PC-9 (cell line): ENCODE measurements around the gene NBEA. TPM values are rescaled to one million over a fixed set of nuclear protein-coding genes. Genes with fewer than 3 reads are reported as not detected.

Experiments used
- BruUV-seq: library from RNA; stranded (reverse); fragments of 400-500 nt; replicated peaks from 2 replicates; lab custom pipeline; 2021; lab: Mats Ljungman, UMichigan
- CTCF ChIA-PET: fragments of 300-600 bp; sonication (Branson Sonifier 250); formaldehyde crosslinking; loops from one replicate; lab custom pipeline; 2022; ENCODE audit warnings: antibody characterized with exemption; lab: Charles Lee
- POLR2A ChIA-PET: fragments of 300-600 bp; sonication (Branson Sonifier 250); formaldehyde crosslinking; loops from one replicate; lab custom pipeline; 2022; ENCODE audit warnings: antibody characterized with exemption; ENCODE audit not compliant: unreplicated experiment; lab: Charles Lee
- DNase-seq, 2 experiments: peaks; one replicate each; pipeline versions ENCODE4 v3.0.0 to v3.0.0-alpha.2; 2015 to 2022; ENCODE audit warnings: mixed read lengths in 1 of 2
- H2AFZ ChIP-seq: fragments of 200-600 bp; sonication (generic); 2 replicates; pipeline ENCODE4 v1.8.1; 2017; ENCODE audit warnings: antibody characterized with exemption
- H3F3A ChIP-seq: fragments of 200-600 bp; sonication (generic); 2 replicates; pipeline ENCODE4 v1.8.1; 2017; ENCODE audit warnings: antibody characterized with exemption, mild to moderate bottlenecking, low read depth; ENCODE audit not compliant: insufficient read depth
- H3K27ac ChIP-seq: fragments of 200-600 bp; sonication (generic); 2 replicates; pipeline ENCODE4 v1.6.1; 2016; ENCODE audit warnings: mixed run types
- H3K27me3 ChIP-seq: fragments of 200-600 bp; sonication (generic); 2 replicates; pipeline ENCODE4 v1.6.1; 2016; ENCODE audit warnings: low read depth, mixed run types; ENCODE audit not compliant: insufficient read depth
- H3K36me3 ChIP-seq: fragments of 200-600 bp; sonication (generic); 2 replicates; pipeline ENCODE4 v1.6.1; 2016; ENCODE audit warnings: low read depth, mixed run types
- H3K4me1 ChIP-seq: fragments of 200-600 bp; sonication (generic); replicated peaks from 2 replicates; pipeline ENCODE4 v1.6.1; 2016; ENCODE audit warnings: mixed run types; ENCODE audit not compliant: insufficient read depth
- H3K4me2 ChIP-seq: fragments of 200-600 bp; sonication (generic); 2 replicates; pipeline ENCODE4 v1.6.1; 2017; ENCODE audit warnings: mixed run types
- H3K4me3 ChIP-seq: fragments of 200-600 bp; sonication (generic); 2 replicates; pipeline ENCODE4 v1.6.1; 2016; ENCODE audit warnings: mixed run types
- H3K79me2 ChIP-seq: fragments of 200-600 bp; sonication (generic); 2 replicates; pipeline ENCODE4 v1.6.1; 2017; ENCODE audit warnings: low read depth, mixed run types
- H3K9me2 ChIP-seq: fragments of 200-600 bp; sonication (generic); 2 replicates; pipeline ENCODE4 v1.8.1; 2017; ENCODE audit warnings: mild to moderate bottlenecking; ENCODE audit not compliant: insufficient read depth
- H3K9me3 ChIP-seq: fragments of 200-600 bp; sonication (generic); 2 replicates; pipeline ENCODE4 v1.8.1; 2016; ENCODE audit warnings: low read depth; ENCODE audit not compliant: insufficient read depth
- H4K20me1 ChIP-seq: fragments of 200-600 bp; sonication (generic); 2 replicates; pipeline ENCODE4 v1.8.1; 2017; ENCODE audit not compliant: insufficient read depth
- EZH2 ChIP-seq: fragments of 200-600 bp; sonication (generic); IDR thresholded peaks from 2 replicates; pipeline ENCODE4 v1.8.0; 2017; ENCODE audit warnings: antibody characterized with exemption, low read depth
- intact Hi-C: fragments of 100-400 bp; cut with micrococcal nuclease; formaldehyde crosslinking; loops from one replicate; pipeline ENCODE4 v1.10.0; 2022; ENCODE audit not compliant: unreplicated experiment
- total RNA-seq: library from RNA; stranded (reverse); gene quantifications from 2 replicates; pipeline ENCODE4 v1.2.3, GENCODE V29; 2021
- TF ChIP-seq, protein P1 (sequence below): fragments of 200-600 bp; sonication (generic); conservative IDR thresholded peaks from 2 replicates; pipeline ENCODE4 v1.6.1; 2017; ENCODE audit warnings: mixed run types, antibody characterized with exemption, mild to moderate bottlenecking, moderate library complexity

NBEA gene
- total RNA-seq, 1 experiment from 2014 or later: 4.0 TPM

DNA sequence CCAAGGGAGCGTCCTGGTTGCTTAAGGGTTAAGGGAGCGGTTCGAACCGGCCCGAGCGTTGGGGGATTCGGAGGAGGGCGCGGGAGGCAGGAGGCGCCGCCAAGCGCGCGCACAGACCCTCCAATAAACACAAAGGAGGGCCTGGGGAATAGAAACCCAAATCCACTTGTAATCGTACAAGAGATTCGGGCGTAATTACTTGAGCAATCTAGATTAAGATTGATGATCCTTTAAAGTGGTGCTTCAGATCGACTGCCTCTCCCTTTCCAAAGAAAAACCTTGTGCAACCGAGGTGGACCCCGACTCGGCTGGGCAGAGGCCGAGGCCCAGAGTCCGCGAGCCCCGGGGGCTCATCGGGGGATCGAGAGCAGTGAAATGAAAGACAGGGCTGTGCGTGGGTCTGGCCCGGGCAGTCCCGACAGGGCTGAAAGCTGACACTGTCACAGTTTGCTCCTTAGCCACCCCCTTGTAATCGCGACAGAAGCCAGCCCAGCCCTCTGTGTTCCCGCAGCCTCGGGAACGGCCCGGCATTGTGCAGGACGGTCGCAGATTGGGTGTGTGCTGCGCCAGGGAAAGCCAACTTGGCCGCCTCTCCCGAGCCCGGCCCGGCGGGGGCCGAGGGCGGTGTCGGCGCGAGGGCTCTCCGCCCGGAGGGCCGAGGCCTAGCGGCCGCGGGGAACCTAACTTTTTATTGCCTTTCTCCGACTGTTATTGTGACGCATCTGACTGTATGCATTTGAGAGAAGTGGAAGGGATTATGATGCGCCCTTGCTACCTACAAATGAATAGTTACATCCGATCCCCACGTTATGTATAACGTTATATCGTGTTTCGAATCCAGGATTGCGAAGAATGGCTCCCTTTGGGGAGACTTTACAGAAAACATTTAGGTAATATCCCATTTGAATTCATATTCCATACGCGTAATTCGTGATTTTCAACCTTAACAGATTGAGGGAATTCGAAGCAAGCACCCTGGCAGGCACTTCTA, 528.9 kb downstream of the NBEA start:
- no peak overlapping the region for H3K4me3 ChIP-seq
- H2AFZ ChIP-seq: no peak overlapping the region
- H3K9me3 ChIP-seq: no peaks in the 10 kb centered on the region; the same call in 1 of the 2 replicates
- H3K9me2 ChIP-seq: no peaks in the 10 kb centered on the region
- no peak for TF ChIP-seq EZH2
- TF ChIP-seq, protein P1, sequence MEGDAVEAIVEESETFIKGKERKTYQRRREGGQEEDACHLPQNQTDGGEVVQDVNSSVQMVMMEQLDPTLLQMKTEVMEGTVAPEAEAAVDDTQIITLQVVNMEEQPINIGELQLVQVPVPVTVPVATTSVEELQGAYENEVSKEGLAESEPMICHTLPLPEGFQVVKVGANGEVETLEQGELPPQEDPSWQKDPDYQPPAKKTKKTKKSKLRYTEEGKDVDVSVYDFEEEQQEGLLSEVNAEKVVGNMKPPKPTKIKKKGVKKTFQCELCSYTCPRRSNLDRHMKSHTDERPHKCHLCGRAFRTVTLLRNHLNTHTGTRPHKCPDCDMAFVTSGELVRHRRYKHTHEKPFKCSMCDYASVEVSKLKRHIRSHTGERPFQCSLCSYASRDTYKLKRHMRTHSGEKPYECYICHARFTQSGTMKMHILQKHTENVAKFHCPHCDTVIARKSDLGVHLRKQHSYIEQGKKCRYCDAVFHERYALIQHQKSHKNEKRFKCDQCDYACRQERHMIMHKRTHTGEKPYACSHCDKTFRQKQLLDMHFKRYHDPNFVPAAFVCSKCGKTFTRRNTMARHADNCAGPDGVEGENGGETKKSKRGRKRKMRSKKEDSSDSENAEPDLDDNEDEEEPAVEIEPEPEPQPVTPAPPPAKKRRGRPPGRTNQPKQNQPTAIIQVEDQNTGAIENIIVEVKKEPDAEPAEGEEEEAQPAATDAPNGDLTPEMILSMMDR: no peak
- ChIA-PET CTCF (no interaction called here), POLR2A (no interaction called here)
- H3K79me2 ChIP-seq: no peaks in the 10 kb centered on the region
- no peaks in the 10 kb centered on the region for H3K36me3 ChIP-seq
- H3K27me3 ChIP-seq: no peaks in the 10 kb centered on the region
- peak in 1 of 2 experiments; percentile 17 for DNase-seq
- intact Hi-C loops: loop anchor here (1.0 kb wide), 1 partner anchor 50 kb away; no protein-coding TSS in a partner anchor
- H4K20me1 ChIP-seq: no peaks in the 10 kb centered on the region
- no peak overlapping the region for H3K4me2 ChIP-seq
- no peaks in the 10 kb centered on the region for H3F3A ChIP-seq
- no peaks in the 10 kb centered on the region for H3K4me1 ChIP-seq
- BruUV-seq: no TSS peak
- no peak overlapping the region for H3K27ac ChIP-seq

DNA sequence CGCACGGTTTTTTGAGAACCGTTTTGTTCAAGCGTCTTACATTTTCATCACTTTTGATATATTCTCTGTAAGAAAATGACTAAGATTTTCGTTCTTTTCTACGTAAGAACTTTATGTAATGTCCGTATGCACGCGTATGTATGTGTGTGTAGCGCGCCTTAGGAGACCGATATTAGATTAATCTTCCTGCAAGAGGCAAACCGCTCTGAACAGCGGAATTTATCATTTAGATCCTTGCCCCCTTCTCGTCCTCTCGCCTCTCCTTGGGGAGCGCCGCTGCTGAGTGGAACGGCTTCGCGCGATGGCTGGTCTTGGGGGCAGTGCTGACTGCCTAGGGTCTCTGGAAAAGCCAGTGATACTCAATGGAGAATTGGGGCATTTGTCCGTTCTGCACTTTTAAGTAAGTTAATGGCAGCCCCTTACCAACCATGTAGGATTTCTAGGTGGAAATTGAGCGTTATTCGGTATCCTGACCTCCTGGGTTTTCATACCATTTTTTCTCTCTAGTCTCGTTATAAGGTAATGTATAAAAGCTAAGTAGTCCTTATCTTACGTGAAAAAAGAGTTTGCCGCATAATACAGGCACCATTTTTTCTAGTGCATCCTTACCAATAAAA, 529.7 kb downstream of the NBEA start:
- Histone ChIP-seq H4K20me1 (no peaks in the 10 kb centered on the region), H3F3A (no peaks in the 10 kb centered on the region), H3K79me2 (no peaks in the 10 kb centered on the region), H3K4me1 (no peaks in the 10 kb centered on the region), H3K4me3 (no peak overlapping the region), H3K4me2 (no peak overlapping the region), H3K9me2 (no peaks in the 10 kb centered on the region), H2AFZ (no peak overlapping the region), H3K36me3 (no peaks in the 10 kb centered on the region), H3K27ac (no peak overlapping the region), H3K27me3 (no peaks in the 10 kb centered on the region), H3K9me3 (no peaks in the 10 kb centered on the region; the same call in 1 of the 2 replicates)
- intact Hi-C loops: no loop called here
- POLR2A ChIA-PET: no interaction called here
- DNase-seq: no peak
- CTCF ChIA-PET: no interaction called here
- no peak for TF ChIP-seq EZH2
- TF ChIP-seq, protein P1: no peak
- BruUV-seq: no TSS peak

- CTCF ChIA-PET: no interaction called here
- POLR2A ChIA-PET: no interaction called here
- no peaks in the 10 kb centered on the region for H3K9me2 ChIP-seq
- DNase-seq: no peak
- H3K27ac ChIP-seq: no peak overlapping the region
- no peaks in the 10 kb centered on the region for H3K4me1 ChIP-seq
- no peak overlapping the region for H3K4me2 ChIP-seq
- no peaks in the 10 kb centered on the region for H3F3A ChIP-seq
- no peaks in the 10 kb centered on the region for H3K36me3 ChIP-seq
- intact Hi-C loops: no loop called here
- no peak for TF ChIP-seq EZH2
- TF ChIP-seq, protein P1: no peak
- no peaks in the 10 kb centered on the region for H3K27me3 ChIP-seq
- no peaks in the 10 kb centered on the region for H4K20me1 ChIP-seq
- H3K79me2 ChIP-seq: no peaks in the 10 kb centered on the region
- H3K9me3 ChIP-seq: no peaks in the 10 kb centered on the region; the same call in 1 of the 2 replicates
- H3K4me3 ChIP-seq: no peak overlapping the region
- BruUV-seq: no TSS peak
- H2AFZ ChIP-seq: no peak overlapping the region
Observed at GRCh38 chr13:35472323-35472881, 530.3 kb downstream of the NBEA start.
